PFSK-1 (cell line): ENCODE data around the gene CAMSAP1.

Source experiments
- POLR2AphosphoS5 ChIP-seq: IDR thresholded peaks from 2 replicates; pipeline ENCODE4 v1.6.1; 2012; ENCODE audit warnings: low read depth, mild to moderate bottlenecking, control low read depth, low read length, moderate library complexity
- TAF1 ChIP-seq: IDR thresholded peaks from 2 replicates; pipeline ENCODE4 v1.6.1; 2012; ENCODE audit warnings: low read length, control low read depth, borderline replicate concordance; ENCODE audit not compliant: insufficient read depth

DNA sequence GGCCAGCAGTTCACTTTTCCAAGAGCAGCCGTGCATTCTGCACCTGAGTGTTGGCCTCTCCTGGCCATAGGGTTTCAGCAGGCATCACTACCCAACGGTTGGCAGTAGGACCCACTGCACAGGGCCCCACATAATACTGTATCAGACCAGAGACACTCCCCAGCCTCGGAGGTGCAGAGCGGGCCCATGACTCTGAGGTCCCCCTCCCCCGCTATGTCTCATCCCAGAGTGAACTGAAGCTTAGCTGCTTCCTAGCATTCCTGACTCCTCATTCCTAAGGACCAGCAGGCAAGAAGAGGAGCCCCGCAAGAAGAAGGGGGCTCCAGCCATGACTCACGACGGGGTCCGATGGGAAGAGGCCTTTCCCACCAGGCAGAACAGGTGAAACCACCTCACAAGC is 67.2 kb downstream of the CAMSAP1 start:
- TF ChIP-seq TAF1 (no peak), POLR2AphosphoS5 (no peak)
